Spleen (tissue), 11 donors: ENCODE measurements around the gene ENO2. TPM values are rescaled to one million over a fixed set of nuclear protein-coding genes. Genes with fewer than 3 reads are reported as not detected.

ENCODE experiments used
- DNase-seq: peaks from one replicate; pipeline ENCODE4 v3.0.0-alpha.2; 2020
- H3K27ac ChIP-seq, 8 donors: fragments of 200-600 bp; sonication (generic) in 7 of 8; 1 replicate in 4 of 8; 2 replicates in 4 of 8; pipeline versions ENCODE4 v1.5.0 to v1.8.0; 2016 to 2021; ENCODE audit warnings: inconsistent platforms in 4 of 8, mild to moderate bottlenecking in 4 of 8, moderate library complexity in 1 of 8
- H3K27me3 ChIP-seq, 7 donors: fragments of 200-600 bp; sonication (generic) in 6 of 7; replicated peaks in 1 of 7; 1 replicate in 4 of 7; 2 replicates in 3 of 7; pipeline versions ENCODE4 v1.5.0 to v1.8.0; 2016 to 2021; ENCODE audit warnings: inconsistent platforms in 3 of 7, mild to moderate bottlenecking in 1 of 7
- H3K36me3 ChIP-seq, 6 donors: fragments of 200-600 bp; sonication (generic) in 5 of 6; 1 replicate in 4 of 6; 2 replicates in 2 of 6; pipeline versions ENCODE4 v1.5.0 to v1.8.0; 2016 to 2021; ENCODE audit warnings: inconsistent platforms in 2 of 6
- H3K4me1 ChIP-seq, 6 donors: fragments of 200-600 bp; sonication (generic) in 5 of 6; 1 replicate in 3 of 6; 2 replicates in 3 of 6; pipeline versions ENCODE4 v1.5.0 to v1.8.0; 2016 to 2021; ENCODE audit warnings: inconsistent platforms in 3 of 6
- H3K4me3 ChIP-seq, 8 donors: fragments of 200-600 bp; sonication (generic) in 7 of 8; 1 replicate in 4 of 8; 2 replicates in 4 of 8; pipeline versions ENCODE4 v1.5.0 to v1.8.0; 2016 to 2021; ENCODE audit warnings: inconsistent platforms in 4 of 8, mild to moderate bottlenecking in 4 of 8, moderate library complexity in 2 of 8
- H3K9me3 ChIP-seq, 8 donors: fragments of 200-600 bp; sonication (generic) in 7 of 8; 1 replicate in 4 of 8; 2 replicates in 4 of 8; pipeline versions ENCODE4 v1.5.0 to v1.8.0; 2016 to 2021; ENCODE audit warnings: inconsistent platforms in 4 of 8
- POLR2A ChIP-seq, 3 donors: fragments of 450-650 bp; IDR thresholded peaks; one replicate each; pipeline ENCODE4 v1.5.1; 2017; ENCODE audit warnings: antibody characterized with exemption in 3 of 3, mild to moderate bottlenecking in 1 of 3
- POLR2AphosphoS5 ChIP-seq, 3 donors: sonication (generic); formaldehyde crosslinking; IDR thresholded peaks; one replicate each; pipeline ENCODE4 v1.5.1; 2017; ENCODE audit warnings: antibody characterized with exemption in 3 of 3
- WGBS, 5 donors: extraction: QIAGEN DNeasy Blood & Tissue Kit in 3 of 5; methylation state at CpG; one replicate each; pipeline versions ENCODE4 v1.1.5 to v1.1.7; 2013 to 2018; 5-methylcytosine and 5-hydroxymethylcytosine counted together
- intact Hi-C: fragments of 100-400 bp; cut with DNase I; formaldehyde crosslinking; loops from one replicate; pipeline ENCODE4 v1.15.0; 2023; ENCODE audit warnings: low total_unique reads
- polyA plus RNA-seq, 3 donors: library from polyadenylated mRNA; stranded (reverse); fragments of 200-250 nt; gene quantifications; one replicate each; pipeline ENCODE4 v1.2.1, GENCODE V29; 2013
- total RNA-seq, 7 donors: library from RNA; depleted of rRNA in 3 of 7; stranded (reverse); fragments of >200 nt in 3 of 7; fragmentation: NEBNext Ultra II Directional in 4 of 7; extraction: Animal tissue kit (Norgen Biotek cat#: 25700) in 4 of 7; gene quantifications; one replicate each; pipeline versions ENCODE4 v1.1.0 to v1.2.1, GENCODE V29; 2016 to 2021
- TF ChIP-seq, protein P1 (sequence below), 11 experiments: fragments of 200-600 bp in 7 of 11; fragments of 450-650 bp in 4 of 11; sonication (generic) in 4 of 11; IDR thresholded peaks in 8 of 11; conservative IDR thresholded peaks in 3 of 11; 1 replicate in 7 of 11; 2 replicates in 4 of 11; pipeline versions ENCODE4 v1.4.0 to v1.8.0; 2016 to 2021; ENCODE audit warnings: antibody characterized with exemption in 11 of 11, inconsistent platforms in 4 of 11, mild to moderate bottlenecking in 1 of 11
- donor health status: healthy with polysubstance abuse.
- donor health status: DM: no; HTN: no; CAD: no; lungs with moderate emphysema.
- donor health status: DM: no; HTN: no; CAD: no.
- donor health status: Bipolar disorder and iron deficiency.
- donor health status: healthy.
- donor health status: DM: no; HTN: no; CAD: no.
- donor health status: DM: yes; HTN: yes; CAD: no.

ENO2 gene
- total and polyA plus RNA-seq, 10 donors: 7.6 to 41.3 (median 26.5) TPM

DNA sequence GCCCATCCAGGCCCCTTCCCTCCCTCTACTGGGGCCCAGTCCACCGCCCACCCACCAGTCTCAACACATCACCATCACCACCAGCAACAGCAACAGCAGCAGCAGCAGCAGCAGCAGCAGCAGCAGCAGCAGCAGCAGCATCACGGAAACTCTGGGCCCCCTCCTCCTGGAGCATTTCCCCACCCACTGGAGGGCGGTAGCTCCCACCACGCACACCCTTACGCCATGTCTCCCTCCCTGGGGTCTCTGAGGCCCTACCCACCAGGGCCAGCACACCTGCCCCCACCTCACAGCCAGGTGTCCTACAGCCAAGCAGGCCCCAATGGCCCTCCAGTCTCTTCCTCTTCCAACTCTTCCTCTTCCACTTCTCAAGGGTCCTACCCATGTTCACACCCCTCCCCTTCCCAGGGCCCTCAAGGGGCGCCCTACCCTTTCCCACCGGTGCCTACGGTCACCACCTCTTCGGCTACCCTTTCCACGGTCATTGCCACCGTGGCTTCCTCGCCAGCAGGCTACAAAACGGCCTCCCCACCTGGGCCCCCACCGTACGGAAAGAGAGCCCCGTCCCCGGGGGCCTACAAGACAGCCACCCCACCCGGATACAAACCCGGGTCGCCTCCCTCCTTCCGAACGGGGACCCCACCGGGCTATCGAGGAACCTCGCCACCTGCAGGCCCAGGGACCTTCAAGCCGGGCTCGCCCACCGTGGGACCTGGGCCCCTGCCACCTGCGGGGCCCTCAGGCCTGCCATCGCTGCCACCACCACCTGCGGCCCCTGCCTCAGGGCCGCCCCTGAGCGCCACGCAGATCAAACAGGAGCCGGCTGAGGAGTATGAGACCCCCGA, 22.5 kb downstream of the ENO2 start:
- Histone ChIP-seq H3K27me3 (no peaks in the 10 kb centered on the region), H3K27ac (peak overlapping the region; percentile 90 to 98 (median 96)), H3K4me1 (peaks cover 19 to 80% (median 61%) of the 10 kb centered on the region in 6 donors), H3K9me3 (no peaks in the 10 kb centered on the region), H3K4me3 (peak overlapping the region; percentile 49 to 90 (median 67)), H3K36me3 (peaks cover 0 to 64% (median 25%) of the 10 kb centered on the region in 6 donors)
- TF ChIP-seq POLR2A (IDR thresholded peaks at IDR 0.05): no peak
- TF ChIP-seq, protein P1, sequence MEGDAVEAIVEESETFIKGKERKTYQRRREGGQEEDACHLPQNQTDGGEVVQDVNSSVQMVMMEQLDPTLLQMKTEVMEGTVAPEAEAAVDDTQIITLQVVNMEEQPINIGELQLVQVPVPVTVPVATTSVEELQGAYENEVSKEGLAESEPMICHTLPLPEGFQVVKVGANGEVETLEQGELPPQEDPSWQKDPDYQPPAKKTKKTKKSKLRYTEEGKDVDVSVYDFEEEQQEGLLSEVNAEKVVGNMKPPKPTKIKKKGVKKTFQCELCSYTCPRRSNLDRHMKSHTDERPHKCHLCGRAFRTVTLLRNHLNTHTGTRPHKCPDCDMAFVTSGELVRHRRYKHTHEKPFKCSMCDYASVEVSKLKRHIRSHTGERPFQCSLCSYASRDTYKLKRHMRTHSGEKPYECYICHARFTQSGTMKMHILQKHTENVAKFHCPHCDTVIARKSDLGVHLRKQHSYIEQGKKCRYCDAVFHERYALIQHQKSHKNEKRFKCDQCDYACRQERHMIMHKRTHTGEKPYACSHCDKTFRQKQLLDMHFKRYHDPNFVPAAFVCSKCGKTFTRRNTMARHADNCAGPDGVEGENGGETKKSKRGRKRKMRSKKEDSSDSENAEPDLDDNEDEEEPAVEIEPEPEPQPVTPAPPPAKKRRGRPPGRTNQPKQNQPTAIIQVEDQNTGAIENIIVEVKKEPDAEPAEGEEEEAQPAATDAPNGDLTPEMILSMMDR (IDR thresholded peaks at IDR 0.05 in 8 of 11, conservative IDR thresholded peaks at IDR 0.05 in 3 of 11): peak in 1 of 11 experiments; percentile 23
- peak; percentile 56 to 67 (median 65) for TF ChIP-seq POLR2AphosphoS5 (IDR thresholded peaks at IDR 0.05)
- peak; percentile 92 for DNase-seq
- intact Hi-C loops: no loop called here
- 10 to 16% (median 15%) methylated on average over 31 to 36 of the region's 36 CpGs for WGBS, 5 donors

DNA sequence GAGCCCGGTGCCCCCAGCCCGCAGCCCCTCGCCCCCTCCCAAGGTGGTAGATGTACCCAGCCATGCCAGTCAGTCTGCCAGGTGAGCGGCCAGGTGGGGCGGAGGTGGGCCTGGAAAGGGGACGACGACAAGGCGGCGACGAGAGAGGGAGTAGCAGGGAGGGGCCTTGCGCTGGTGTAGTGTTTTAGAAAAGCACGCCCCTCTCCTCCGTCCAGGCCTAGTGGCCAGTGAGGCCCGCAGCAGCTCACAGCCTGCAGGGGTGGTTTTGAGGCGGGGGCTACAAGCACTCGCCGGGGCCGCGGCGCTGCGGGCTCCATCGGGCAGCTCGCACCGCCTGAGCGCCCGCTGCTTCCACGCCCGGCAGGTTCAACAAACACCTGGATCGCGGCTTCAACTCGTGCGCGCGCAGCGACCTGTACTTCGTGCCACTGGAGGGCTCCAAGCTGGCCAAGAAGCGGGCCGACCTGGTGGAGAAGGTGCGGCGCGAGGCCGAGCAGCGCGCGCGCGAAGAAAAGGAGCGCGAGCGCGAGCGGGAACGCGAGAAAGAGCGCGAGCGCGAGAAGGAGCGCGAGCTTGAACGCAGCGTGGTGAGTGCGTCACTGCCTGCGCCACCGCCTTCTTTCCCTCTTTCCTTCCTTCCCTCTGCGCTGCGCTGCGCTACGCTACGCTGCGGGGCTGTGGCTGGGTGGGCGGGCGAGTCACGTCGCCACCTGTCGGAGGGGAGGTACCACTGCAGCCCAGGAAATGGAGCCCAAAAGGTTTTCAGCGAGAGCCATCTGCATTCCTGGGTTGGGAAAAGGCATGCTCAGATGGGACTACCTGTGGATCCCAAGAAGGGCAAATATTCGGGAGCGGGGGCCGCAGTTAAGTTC, 23.3 kb downstream of the ENO2 start:
- Histone ChIP-seq H3K4me1 (peaks cover 20 to 78% (median 60%) of the 10 kb centered on the region in 6 donors), H3K36me3 (peaks cover 0 to 65% (median 25%) of the 10 kb centered on the region in 6 donors), H3K4me3 (peak overlapping the region; percentile 49 to 90 (median 67)), H3K27me3 (no peaks in the 10 kb centered on the region), H3K27ac (peak overlapping the region; percentile 90 to 98 (median 96)), H3K9me3 (no peaks in the 10 kb centered on the region)
- intact Hi-C loops: no loop called here
- peak; percentile 99 for DNase-seq
- TF ChIP-seq POLR2A (IDR thresholded peaks at IDR 0.05) (peak; percentile 34 to 58 (median 57)), POLR2AphosphoS5 (IDR thresholded peaks at IDR 0.05) (peak; percentile 99 to 100 (median 99))
- TF ChIP-seq, protein P1 (IDR thresholded peaks at IDR 0.05 in 8 of 11, conservative IDR thresholded peaks at IDR 0.05 in 3 of 11): peak; percentile 94 to 99 (median 98)
- 0 to 1% (median 1%) methylated on average over 21 to 80 of the region's 80 CpGs for WGBS, 5 donors

GRCh38 chr12:6938353-6939190, 24.2 kb downstream of the ENO2 start:
- Histone ChIP-seq H3K36me3 (peaks cover 0 to 56% (median 24%) of the 10 kb centered on the region in 6 donors), H3K9me3 (no peaks in the 10 kb centered on the region), H3K27me3 (no peaks in the 10 kb centered on the region), H3K4me3 (peak overlapping the region in 4 of 8 donors; percentile 60 to 90 (median 67)), H3K4me1 (peaks cover 23 to 78% (median 61%) of the 10 kb centered on the region in 6 donors), H3K27ac (peak overlapping the region; percentile 14 to 98 (median 95))
- TF ChIP-seq, protein P1 (IDR thresholded peaks at IDR 0.05 in 8 of 11, conservative IDR thresholded peaks at IDR 0.05 in 3 of 11): peak in 5 of 11 experiments; percentile 14 to 57 (median 41)
- TF ChIP-seq POLR2A (IDR thresholded peaks at IDR 0.05) (no peak), POLR2AphosphoS5 (IDR thresholded peaks at IDR 0.05) (peak; percentile 58 to 88 (median 61))
- WGBS, 5 donors: 78 to 88% (median 80%) methylated on average over 29 to 32 of the region's 32 CpGs
- intact Hi-C loops: no loop called here
- DNase-seq: peak; percentile 88
